Bronchial epithelial cell (primary cell): ENCODE measurements around the gene MCU. TPM values are rescaled to one million over a fixed set of nuclear protein-coding genes. Genes with fewer than 3 reads are reported as not detected.

Source experiments
- DNase-seq: peaks from one replicate; pipeline ENCODE4 v3.0.0-alpha.2; 2010; ENCODE audit warnings: low read depth
- FAIRE-seq: peaks from 2 replicates; lab custom pipeline; 2011; peaks lifted over from hg19 to GRCh38; lab: Jason Lieb, UNC
- H3K27me3 ChIP-seq: 2 replicates; pipeline ENCODE4 v1.5.1; 2011; ENCODE audit warnings: low read length; ENCODE audit not compliant: control insufficient read depth, insufficient read depth
- H3K36me3 ChIP-seq: 2 replicates; pipeline ENCODE4 v1.5.1; 2011; ENCODE audit warnings: low read length; ENCODE audit not compliant: control insufficient read depth, insufficient read depth
- H3K4me3 ChIP-seq: 2 replicates; pipeline ENCODE4 v1.5.1; 2011; ENCODE audit warnings: mild to moderate bottlenecking, low read depth, low read length, control low read depth
- CTCF ChIP-seq: IDR thresholded peaks from 2 replicates; pipeline ENCODE4 v1.5.1; 2011; ENCODE audit warnings: mild to moderate bottlenecking, moderate library complexity, low read length, control low read depth, inconsistent platforms; ENCODE audit not compliant: insufficient read depth, severe bottlenecking
- total RNA-seq: library from RNA; depleted of rRNA; stranded (reverse); fragments of >200 nt; gene quantifications from 2 replicates; pipeline ENCODE4 v1.2.1, GENCODE V29; 2014

Gene MCU
- total RNA-seq, 1 donor from 2014 or later = 38.7 TPM

GRCh38 chr10:72932259-72933015 lies 240.5 kb downstream of the MCU start:
- H3K36me3 ChIP-seq = no peaks in the 10 kb centered on the region
- no peaks in the 10 kb centered on the region for H3K27me3 ChIP-seq
- no peak for FAIRE-seq
- DNase-seq = no peak
- TF ChIP-seq CTCF = no peak
- H3K4me3 ChIP-seq = no peak overlapping the region

GRCh38 chr10:72935361-72935760 lies 243.4 kb downstream of the MCU start:
- no peaks in the 10 kb centered on the region for H3K27me3 ChIP-seq
- DNase-seq (peak; percentile 55), FAIRE-seq (no peak)
- no peaks in the 10 kb centered on the region for H3K36me3 ChIP-seq
- no peak for TF ChIP-seq CTCF
- H3K4me3 ChIP-seq = no peak overlapping the region

Other genes with a start within 250 kb of the MCU start
- gene MICU1, start 66.1 kb upstream of the MCU start, total RNA-seq = 20.8 and 21.1 TPM in 2 replicates
- gene OIT3, start 201.6 kb downstream of the MCU start, total RNA-seq = 0.13 TPM in 1 of 2 replicates, not detected in the other